Stimulated activated CD8-positive, alpha-beta memory T cell treated with anti-CD3 and anti-CD28 coated beads, Interleukin-2, amount 100 ng/mL, for 48 hours (primary cell): ENCODE measurements around the gene CARMIL1.

Source experiments
- DNase-seq, 2 donors: peaks; one replicate each; pipeline ENCODE4 v3.0.0-alpha.2; 2020; ENCODE audit warnings: low read depth in 2 of 2

CARMIL1 gene

GRCh38 chr6:25506020-25506419 is 226.8 kb downstream of the CARMIL1 start:
- DNase-seq, result no peak

- no peak for DNase-seq
These were observed 228.9 kb downstream of the CARMIL1 start for GRCh38 chr6:25508051-25508450.

GRCh38 chr6:25511376-25511775 is 232.2 kb downstream of the CARMIL1 start:
- no peak for DNase-seq

GRCh38 chr6:25512560-25512959 is 233.4 kb downstream of the CARMIL1 start:
- DNase-seq, result no peak

GRCh38 chr6:25519856-25520255 is 240.7 kb downstream of the CARMIL1 start:
- DNase-seq, result no peak

GRCh38 chr6:25524542-25524941 is 245.4 kb downstream of the CARMIL1 start:
- no peak for DNase-seq

GRCh38 chr6:25525078-25525477 is 245.9 kb downstream of the CARMIL1 start:
- DNase-seq, result no peak

- no peak for DNase-seq
These were observed 255.9 kb downstream of the CARMIL1 start for GRCh38 chr6:25534942-25535631.

GRCh38 chr6:25535632-25536225 is 256.6 kb downstream of the CARMIL1 start:
- DNase-seq, result no peak

GRCh38 chr6:25536781-25537180 is 257.6 kb downstream of the CARMIL1 start:
- no peak for DNase-seq

- DNase-seq, result no peak
These were observed 258.3 kb downstream of the CARMIL1 start for GRCh38 chr6:25537349-25538018.

- DNase-seq, result no peak
These were observed 262.1 kb downstream of the CARMIL1 start for GRCh38 chr6:25541228-25541627.

- DNase-seq, result no peak
These were observed 264.1 kb downstream of the CARMIL1 start for GRCh38 chr6:25542984-25543910.

- DNase-seq, result no peak
These were observed 265.7 kb downstream of the CARMIL1 start for GRCh38 chr6:25544833-25545232.

- no peak for DNase-seq
These were observed 268.6 kb downstream of the CARMIL1 start for GRCh38 chr6:25547797-25548196.

- DNase-seq, result no peak
These were observed 269.3 kb downstream of the CARMIL1 start for GRCh38 chr6:25548451-25548850.

- DNase-seq, result no peak
These were observed 271.5 kb downstream of the CARMIL1 start for GRCh38 chr6:25550631-25551030.

- DNase-seq, result no peak
These were observed 274.3 kb downstream of the CARMIL1 start for GRCh38 chr6:25553502-25553901.

GRCh38 chr6:25555188-25555587 is 276.0 kb downstream of the CARMIL1 start:
- no peak for DNase-seq

GRCh38 chr6:25556516-25556915 is 277.3 kb downstream of the CARMIL1 start:
- DNase-seq, result peak; percentile 54 to 67

- DNase-seq, result no peak
These were observed 279.1 kb downstream of the CARMIL1 start for GRCh38 chr6:25558155-25558817.
